Breast epithelium (tissue), 3 donors: ENCODE results near the gene CUBN.

Experiments used
- POLR2A ChIP-seq: fragments of 450-650 bp; IDR thresholded peaks from one replicate; pipeline ENCODE4 v1.6.1; 2016; ENCODE audit warnings: antibody characterized with exemption, mild to moderate bottlenecking, moderate library complexity
- POLR2AphosphoS5 ChIP-seq, 3 donors: sonication (generic); formaldehyde crosslinking; IDR thresholded peaks; one replicate each; pipeline ENCODE4 v1.6.1; 2017; ENCODE audit warnings: antibody characterized with exemption in 3 of 3
- TF ChIP-seq, protein P1 (sequence below), 3 donors: fragments of 450-650 bp; IDR thresholded peaks; one replicate each; pipeline ENCODE4 v1.5.1; 2016 to 2017; ENCODE audit warnings: antibody characterized with exemption in 3 of 3, mild to moderate bottlenecking in 3 of 3, moderate library complexity in 3 of 3

DNA sequence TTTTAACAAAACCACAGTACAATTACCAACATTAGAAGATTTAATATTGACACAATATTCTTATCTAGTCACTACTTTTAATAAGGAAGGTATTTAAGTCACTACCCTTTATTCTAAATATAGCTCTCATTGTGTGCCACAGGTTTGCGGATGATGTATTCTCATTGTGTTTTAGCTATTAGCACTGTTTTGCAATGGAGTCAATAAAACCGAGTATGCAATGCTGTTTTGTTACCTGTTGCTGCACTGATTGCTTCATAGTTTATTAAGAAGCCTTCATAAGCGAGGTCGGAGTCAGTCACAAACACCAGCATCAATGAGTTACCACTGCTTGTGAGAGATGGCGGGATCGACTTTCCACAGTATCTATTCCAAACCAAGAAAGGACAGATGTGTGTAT is 64.3 kb downstream of the CUBN start:
- TF ChIP-seq, protein P1, sequence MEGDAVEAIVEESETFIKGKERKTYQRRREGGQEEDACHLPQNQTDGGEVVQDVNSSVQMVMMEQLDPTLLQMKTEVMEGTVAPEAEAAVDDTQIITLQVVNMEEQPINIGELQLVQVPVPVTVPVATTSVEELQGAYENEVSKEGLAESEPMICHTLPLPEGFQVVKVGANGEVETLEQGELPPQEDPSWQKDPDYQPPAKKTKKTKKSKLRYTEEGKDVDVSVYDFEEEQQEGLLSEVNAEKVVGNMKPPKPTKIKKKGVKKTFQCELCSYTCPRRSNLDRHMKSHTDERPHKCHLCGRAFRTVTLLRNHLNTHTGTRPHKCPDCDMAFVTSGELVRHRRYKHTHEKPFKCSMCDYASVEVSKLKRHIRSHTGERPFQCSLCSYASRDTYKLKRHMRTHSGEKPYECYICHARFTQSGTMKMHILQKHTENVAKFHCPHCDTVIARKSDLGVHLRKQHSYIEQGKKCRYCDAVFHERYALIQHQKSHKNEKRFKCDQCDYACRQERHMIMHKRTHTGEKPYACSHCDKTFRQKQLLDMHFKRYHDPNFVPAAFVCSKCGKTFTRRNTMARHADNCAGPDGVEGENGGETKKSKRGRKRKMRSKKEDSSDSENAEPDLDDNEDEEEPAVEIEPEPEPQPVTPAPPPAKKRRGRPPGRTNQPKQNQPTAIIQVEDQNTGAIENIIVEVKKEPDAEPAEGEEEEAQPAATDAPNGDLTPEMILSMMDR (IDR thresholded peaks at IDR 0.05), result no peak
- TF ChIP-seq POLR2A (no peak), POLR2AphosphoS5 (IDR thresholded peaks at IDR 0.05) (no peak)
